RPMI7951 (cell line): ENCODE measurements around the gene ZFAND3. TPM values are rescaled to one million over a fixed set of nuclear protein-coding genes. Genes with fewer than 3 reads are reported as not detected.

Experiments used
- DNase-seq: peaks from one replicate; pipeline ENCODE4 v3.0.0-alpha.2; 2012; ENCODE audit warnings: low read depth
- total RNA-seq: library from RNA; depleted of rRNA; stranded (reverse); fragments of >200 nt; shearing (Covaris generic); gene quantifications from 2 replicates; pipeline ENCODE4 v1.2.3, GENCODE V29; 2014

The ZFAND3 gene
- total RNA-seq, 1 experiment from 2014 or later, result 9.5 TPM

DNA sequence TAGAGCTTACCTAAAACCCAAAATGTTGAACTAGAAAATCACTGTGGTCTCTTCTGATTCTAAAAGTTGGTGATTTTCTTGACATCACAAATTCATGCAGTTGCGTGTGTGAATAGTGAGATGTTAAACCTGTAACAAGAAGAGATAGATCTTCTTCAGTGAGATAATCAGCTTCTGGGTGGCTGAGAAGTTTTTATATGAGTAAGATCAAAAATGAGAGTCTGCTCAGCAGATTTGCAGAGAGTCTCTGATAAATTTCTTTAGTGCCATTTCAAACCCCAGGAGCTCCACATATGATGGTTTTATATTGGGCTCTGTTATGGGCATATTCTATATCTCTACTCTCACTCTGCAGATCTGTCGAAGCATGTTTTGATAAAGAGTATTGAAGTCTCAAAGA lies 185.4 kb downstream of the ZFAND3 start:
- no peak for DNase-seq

DNA sequence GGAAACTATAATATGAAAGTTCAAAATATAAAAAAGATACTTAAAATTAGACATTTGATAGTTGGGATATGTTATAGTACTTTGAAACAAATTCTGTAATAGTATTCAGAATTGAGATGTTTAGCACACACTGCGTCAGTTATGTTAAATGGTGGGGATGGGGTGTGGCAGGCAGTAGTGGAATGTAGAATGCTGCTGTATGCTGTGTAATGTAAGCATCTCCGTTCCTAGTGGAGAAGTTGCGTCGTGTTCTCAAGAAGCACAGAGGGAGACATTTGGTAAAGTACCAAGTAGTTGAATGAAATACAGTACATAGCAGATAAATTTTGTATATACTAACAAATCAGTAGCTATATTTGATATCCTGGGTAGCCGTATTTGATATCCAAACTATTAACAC lies 192.4 kb downstream of the ZFAND3 start:
- DNase-seq, result no peak

DNA sequence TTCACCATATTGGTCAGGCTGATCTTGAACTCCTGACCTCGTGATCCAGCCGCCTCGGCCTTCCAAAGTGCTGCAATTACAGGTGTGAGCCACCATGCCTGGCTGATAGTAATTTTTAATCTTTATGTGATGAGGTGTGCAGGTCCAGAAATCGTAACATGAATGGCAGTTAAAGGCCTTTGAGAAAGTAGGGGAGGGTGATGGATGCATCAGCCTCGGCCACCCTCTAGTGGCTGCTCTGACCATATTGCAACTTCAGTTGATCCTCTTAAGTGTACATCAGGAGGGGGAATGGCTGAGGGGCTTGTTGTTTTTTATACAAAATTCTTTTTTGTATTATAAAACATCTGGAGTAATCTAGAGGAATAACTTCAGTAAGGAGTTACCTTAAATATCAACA lies 193.0 kb downstream of the ZFAND3 start:
- peak; percentile 50 for DNase-seq

DNA sequence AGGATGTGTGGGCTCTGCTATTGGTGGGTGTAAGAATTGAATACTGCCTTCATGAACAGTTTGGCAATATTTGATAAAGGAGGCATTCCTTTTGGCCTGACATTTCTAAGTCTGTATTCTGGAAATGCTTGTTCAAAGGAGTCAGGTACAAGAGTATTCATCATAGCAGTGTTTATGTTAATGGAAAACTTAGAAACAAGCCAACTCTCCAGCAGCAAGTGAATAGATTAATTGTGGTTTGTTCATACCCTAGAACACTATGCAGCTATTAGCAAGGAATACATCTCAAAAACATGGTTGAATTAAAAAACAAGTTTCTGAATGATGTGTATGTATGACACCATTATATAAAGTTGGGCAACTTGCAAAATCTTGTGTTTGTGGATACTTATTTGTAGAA lies 195.8 kb downstream of the ZFAND3 start:
- no peak for DNase-seq

DNA sequence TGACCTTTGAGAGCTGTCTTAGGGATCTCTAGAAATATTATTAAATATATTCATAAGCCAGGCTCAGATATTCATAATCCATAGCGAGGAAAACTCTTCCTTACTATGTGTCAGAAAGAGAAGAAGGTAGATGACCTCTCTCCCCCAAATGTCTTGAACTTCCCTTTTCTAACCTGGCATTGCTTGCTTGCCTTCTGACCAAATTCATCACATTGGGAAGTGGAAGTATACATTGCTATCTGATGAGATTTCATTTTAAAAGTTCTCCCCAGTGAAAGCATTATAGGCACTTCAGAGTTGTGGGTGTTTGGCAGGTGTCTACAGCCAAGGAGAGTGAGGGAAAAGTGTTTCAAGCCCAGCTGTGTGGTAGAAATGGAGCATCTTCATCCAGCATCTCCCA lies 197.3 kb downstream of the ZFAND3 start:
- no peak for DNase-seq

DNA sequence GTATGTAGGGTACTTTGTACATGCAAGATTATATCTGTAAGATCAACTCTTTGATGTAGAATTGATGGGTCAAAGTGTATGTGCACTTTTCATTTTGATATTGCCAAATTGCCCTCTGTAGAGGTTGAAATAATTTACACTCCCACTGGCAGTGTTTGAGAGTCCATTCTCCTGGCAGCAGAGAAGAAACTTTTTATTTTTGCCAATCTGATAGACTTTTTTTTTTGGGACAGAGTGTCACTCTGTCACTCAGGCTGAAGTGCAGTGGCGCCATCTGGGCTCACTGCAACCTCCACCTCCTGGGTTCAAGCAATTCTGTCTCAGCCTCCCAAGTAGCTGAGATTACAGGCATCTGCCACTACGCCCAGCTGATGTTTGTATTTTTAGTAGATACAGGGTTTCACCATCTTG lies 199.2 kb downstream of the ZFAND3 start:
- no peak for DNase-seq

DNA sequence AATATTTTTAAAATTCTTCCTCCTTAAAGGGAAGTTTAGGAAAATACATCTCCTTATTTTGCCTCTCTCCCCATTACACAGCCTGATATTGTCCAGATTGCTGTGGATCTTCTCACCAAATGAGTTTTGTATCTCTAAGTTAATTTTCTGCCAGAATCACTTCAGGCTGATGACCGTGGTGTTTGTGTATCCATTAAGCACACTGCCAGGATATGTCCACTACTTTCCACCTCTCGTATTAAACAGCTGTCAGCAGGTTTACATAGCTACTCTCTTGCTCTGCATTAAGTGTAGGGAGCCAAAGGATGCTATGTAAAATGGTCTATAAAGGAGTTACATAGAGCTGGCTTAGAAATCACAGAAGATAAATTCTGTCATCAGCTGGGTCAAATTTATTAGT lies 201.1 kb downstream of the ZFAND3 start:
- DNase-seq, result no peak

DNA sequence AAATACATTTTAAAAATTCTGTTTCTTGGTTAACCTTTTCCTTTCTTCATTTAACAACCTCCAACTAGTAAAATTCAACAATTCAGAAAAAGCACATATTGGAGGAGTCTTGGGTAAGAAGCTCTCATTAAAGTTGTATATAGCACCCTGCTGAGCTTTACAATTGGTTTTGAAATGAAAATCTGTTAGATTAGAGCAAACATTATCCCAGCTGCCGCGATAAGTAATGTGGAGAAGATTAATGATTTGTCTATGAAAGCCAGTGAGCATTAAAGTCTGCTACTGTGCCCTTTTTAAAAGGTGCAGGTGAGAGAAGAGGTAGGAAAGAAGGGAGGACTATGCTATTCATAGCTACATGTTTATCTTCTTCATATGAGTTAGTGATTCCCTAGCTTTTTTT lies 201.5 kb downstream of the ZFAND3 start:
- no peak for DNase-seq

DNA sequence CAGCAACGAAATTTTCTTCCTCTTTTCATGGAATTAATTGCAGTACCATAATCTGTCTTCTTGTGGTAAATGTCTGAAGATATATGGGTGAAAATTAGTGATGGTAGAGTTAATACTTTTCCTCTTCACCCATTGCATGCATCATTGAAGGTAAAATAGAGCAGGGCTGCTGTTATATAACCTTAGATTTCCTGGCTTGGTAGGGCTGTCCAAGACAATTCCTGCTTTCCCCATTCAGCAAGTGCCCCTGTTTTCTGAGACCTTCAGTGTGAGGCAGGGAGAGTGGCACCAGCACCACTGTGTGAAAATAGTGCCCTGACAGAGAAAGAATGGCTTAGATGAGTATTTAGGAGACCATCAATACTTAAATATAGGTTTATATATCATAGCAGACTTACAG lies 202.0 kb downstream of the ZFAND3 start:
- no peak for DNase-seq

DNA sequence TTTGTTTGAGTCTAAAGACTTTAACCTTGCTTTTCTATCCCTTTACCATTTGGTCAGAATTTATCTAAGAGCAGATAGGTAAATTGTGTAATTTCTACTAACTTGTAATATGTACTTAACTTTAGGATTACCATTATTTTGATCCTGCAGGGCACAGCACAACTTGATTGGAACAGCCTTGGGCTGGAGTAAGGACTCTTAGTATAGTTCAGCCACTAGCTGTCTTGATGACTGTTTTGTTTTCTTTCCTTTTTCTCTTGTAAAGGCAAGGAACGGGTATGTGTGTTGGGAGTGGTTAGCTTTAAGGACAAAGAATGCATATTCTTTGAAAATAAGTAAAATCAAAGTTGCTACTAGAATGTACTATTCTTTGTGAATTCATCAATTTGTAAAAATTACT lies 203.2 kb downstream of the ZFAND3 start:
- DNase-seq, result no peak

DNA sequence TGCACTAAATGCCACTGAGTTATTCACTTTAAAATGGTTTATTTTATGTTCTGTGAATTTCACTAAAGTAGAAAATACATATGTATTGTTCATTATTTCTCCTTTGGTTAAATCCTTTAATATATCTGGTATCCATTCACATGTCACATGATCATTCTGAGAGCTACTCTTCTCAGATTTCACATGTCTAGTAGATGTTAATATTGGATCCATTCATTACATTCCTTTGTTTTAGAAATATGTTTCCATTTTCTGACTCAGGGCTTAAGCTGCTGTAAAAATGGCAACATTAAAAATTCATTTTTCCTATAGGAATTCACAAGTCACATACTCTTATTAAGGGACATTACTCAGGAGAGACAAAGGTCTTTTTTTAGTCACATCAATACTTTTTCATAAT lies 205.4 kb downstream of the ZFAND3 start:
- no peak for DNase-seq

DNA sequence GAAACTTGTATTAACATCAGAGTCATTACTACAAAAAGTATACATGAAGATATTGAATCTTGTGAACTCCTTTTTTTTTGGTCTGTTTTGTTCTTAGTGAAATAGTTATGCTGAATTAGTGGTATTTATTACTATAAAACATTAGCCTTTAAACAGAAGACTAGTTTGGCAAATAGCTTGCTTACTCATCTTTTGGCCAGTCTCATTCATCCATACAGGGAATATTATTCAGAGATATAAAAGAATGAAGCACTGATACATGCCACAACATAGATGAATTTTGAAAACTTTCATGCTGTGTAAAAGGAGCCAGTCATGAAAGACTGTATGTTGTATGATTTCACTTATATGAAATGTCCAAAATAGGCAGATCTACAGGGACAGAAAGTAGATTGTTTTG lies 205.9 kb downstream of the ZFAND3 start:
- no peak for DNase-seq

DNA sequence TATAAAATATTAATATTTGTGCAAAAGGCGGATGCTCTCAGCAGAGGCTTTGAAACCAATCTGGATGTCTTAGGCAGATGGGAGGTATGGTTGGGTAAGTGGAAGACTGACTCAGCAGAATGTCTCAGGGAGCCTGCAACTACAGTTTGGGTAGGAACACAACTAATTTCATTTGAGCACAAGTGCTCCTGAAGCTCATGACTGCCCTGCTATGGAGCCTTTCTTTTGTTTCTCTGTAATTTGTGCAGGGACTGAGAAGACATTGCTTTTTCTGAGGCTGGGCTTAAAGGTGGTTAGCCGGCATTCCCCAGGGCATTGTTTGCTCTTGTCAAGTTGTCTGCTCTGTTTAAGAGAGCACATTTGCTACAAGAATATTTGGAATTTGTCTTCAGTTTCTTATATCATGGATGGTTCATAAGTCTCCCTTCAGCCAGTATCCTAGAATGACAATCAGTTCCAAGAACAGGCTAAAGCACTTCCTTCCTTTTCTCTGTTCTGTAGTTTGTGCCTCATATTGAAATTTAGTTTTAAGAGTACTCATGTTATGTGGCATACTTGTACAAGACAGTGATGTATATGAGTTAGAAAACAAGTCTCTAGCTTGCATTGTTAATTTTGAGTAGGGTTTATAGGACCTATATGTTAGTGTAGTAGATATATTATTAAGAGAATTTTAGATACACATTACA lies 208.3 kb downstream of the ZFAND3 start:
- no peak for DNase-seq

DNA sequence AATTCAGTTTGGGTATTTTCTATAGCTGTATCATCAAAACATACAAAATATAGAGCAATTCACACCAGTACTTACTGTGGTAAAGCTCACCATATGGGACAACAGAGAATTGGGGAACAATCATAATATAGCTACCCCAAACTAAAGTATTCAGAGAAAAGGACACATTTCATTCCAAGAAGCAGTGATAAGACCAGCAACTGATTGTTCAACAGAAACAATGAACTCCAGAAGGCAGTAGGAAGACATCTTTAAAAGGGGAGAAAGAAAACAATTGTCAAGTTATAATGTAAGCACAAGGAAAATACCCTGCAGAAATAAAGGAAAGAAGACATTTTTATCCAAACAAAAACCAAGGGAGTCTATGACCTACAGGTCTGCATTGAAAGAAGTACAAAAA lies 210.9 kb downstream of the ZFAND3 start:
- no peak for DNase-seq

DNA sequence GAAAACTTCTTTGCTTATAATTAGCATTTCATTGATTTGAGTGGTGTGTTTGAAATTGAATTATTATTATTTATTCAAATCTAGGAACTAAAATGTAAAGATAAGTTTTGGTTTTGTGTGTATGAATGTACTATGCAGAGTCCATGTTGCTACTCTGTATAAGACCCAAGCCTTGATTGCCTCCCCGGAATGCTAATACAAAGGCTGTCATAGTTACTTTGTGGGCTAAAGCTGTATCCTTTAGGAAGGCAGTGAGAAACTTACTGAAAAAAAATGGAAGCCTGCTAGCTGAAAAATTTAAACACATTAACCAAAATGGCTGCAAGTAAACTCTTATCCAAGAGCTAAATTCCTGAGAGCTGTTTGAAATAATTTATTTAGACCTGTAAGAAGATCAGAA lies 213.3 kb downstream of the ZFAND3 start:
- DNase-seq, result no peak

DNA sequence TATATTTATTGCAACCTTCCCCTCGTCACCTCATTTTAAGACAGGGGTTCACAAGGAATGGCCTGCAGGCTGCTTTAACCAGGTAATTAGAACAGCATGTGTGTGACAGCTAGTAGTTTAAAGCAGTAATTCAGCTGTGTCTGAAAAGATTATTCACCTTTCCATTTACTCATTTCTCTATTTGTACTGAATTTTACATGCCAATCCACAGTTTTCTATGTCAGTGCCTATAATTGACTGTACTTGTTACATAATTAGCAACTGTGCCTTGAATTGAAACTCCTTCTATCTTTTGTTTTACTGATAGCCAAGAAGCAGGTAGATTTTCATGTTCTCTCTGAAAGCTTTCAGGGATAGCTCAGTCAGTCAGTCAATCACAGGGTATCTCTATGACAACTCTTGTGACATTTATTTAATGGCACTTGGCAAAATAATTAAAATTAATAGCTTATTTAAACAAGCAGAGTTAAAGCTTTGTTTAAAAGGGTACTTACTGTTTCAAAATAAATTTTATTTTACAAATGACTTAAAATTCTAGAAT lies 214.0 kb downstream of the ZFAND3 start:
- no peak for DNase-seq

DNA sequence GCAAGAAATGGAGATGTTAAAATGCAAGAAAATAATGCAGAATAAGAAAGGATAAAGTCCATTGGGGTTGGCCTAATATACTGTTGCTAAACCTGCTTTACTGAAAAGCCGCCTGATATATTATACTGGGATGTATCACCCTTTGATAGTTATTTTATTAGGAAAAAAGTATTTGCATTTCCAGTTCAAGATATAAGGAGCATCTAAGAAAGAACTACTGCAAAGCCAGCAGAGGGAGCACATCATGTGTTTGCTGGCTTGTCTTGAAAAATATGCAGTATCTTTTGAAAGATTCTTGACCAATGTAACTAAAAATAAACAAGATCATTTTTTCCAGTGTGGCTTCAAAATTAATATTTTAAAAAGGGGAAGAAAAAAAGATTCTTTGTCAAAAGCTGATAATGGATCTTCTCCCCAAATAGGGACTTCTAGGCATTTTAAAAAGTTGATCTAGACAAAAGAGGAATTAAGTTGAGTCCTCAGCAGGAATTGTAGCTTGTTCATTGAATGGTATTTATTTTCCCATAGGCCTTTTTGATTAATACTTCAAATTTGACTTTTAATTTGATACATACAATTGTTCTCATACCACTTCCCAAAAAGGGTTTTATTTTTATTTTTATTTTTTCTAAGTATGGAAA lies 214.9 kb downstream of the ZFAND3 start:
- peak; percentile 40 for DNase-seq

DNA sequence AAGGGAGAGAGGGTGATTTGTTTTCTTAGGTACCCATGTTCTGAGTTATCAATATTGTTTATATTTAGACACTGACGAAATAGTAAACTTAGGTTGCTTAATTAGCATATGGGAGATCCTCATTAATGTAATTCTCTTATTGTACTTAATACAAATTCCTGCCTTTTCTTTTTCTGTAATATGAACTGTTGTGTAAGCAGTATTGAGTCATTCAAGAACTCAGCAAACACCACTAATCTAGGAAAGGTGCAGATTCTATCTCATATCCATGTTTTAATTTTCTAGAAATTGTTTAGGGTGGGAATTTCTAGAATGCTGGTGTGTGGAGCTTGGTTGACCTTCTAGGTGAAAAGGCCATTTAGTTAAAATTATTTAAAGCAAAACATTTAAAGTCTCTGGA lies 216.0 kb downstream of the ZFAND3 start:
- DNase-seq, result no peak

DNA sequence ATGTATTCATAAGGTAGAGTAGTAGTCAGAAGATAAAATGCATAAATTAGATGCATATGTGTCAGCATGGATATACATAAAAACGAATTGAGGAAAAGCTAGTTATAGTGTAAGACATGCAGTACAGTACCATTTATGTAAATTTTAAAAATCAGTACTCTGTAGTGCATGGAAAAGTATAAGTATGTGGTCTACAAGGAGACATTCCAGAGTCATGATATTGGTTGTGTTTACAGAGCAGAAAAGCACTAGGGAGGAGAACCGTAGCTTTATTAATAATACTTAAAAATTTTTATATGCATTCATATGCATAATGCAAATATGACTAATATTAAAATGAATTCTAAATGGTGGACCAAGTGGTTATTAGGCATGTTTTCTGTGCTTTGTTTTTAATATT lies 220.0 kb downstream of the ZFAND3 start:
- DNase-seq, result no peak

DNA sequence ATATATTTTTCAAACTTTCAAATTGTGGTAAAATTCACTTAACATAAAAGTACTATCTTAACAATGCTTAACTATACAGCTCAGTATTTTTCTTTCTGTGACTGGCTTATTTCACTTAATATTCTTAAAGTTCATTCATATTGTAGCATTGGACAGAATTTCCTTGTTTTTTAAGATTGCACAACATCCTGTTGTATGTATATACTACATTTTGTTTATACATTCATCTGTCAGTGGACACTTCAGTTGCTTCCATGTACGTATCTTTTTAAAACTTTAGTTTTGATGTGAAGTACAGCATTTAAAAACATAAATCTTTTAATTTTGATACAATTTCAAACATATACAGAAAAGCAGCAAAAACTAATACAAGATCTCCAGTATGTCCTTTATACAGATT lies 220.7 kb downstream of the ZFAND3 start:
- DNase-seq, result no peak

DNA sequence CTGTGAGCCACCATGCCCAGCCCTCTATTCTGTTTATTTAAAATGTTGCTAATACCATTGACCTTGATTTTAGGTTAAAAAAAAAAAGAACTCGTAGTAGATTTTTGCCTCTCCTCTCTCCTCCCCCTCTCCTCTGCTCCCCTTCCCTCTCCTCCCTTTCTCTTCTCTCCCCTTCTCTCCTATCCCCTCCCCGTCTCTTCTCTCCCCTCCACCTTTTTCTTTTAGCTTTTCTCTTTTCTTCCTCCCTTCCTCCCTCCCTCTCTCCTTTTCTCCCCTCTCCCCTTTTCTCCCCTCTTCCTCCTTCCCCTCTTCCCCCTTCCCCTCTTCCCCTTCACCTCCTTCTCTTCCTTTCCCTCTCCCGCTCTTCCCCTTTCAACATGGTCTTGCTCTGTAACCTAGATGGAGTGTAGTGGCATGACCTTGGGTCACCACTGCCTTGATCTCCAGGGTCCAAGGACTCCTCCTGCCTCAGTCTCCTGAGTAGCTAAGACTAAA lies 223.8 kb downstream of the ZFAND3 start:
- no peak for DNase-seq

DNA sequence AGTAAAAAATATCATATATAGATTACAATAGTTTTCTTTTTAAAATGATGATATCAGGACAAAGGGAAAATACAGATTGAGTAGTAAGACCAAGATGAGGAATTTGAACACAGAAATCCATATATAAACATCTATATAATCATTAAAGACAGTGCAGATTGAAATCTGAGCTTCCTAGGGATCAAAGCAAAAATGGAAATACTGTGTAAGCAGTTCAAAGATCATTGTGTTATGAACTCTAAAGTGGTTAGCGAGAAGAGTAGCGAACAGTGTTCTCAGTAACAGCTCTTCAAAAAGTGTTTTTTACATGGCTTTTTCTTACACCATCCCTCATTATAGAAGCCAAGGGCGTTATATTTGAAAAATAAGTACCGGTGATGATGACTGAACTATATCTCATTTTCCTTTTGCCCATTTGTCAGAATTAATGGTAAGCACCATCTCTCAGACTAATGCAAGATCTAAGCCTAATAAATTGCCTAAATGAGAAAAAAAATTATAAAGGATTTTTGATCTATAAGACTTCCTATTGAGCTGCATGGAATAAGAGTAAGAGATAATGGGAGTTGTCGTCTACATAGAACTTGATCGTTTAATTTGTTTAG lies 226.3 kb downstream of the ZFAND3 start:
- DNase-seq, result no peak

DNA sequence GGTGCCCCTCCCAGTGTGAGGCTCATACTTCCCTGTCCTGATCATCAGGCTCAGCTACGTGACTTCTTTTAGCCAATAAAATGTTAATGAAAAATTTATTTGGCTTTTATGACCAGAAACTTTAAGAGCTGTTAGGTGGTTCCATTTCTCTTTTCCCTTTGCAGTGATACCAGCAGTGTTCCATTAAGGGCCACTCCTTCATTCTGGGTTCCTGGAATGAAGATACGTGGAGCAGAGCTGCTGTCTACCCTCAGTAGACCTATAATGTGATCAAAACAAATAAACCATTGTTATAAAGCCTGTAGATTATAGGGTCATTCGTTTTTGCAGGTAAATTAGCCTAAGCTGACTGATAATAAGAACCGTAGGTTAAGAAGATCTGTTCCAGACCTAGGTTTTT lies 228.0 kb downstream of the ZFAND3 start:
- DNase-seq, result no peak
